NCI-H446 treated with DMSO at 0.1 percent for 48 hours (cell line): Measurements from ENCODE around the gene NSG1.

Experiments used
- DNase-seq: peaks from one replicate; lab custom pipeline; 2025; lab: John Stamatoyannopoulos, UW

NSG1 gene

GRCh38 chr4:4396628-4397440, 9.9 kb downstream of the NSG1 start:
- no peak for DNase-seq

- DNase-seq, result no peak
Measured at GRCh38 chr4:4397441-4397819, 10.5 kb downstream of the NSG1 start.

GRCh38 chr4:4398430-4398829, 11.5 kb downstream of the NSG1 start:
- no peak for DNase-seq

GRCh38 chr4:4401036-4401435, 14.1 kb downstream of the NSG1 start:
- DNase-seq, result no peak

- DNase-seq, result no peak
Measured at GRCh38 chr4:4402966-4403365, 16.1 kb downstream of the NSG1 start.

- DNase-seq, result no peak
Measured at GRCh38 chr4:4405358-4405962, 18.6 kb downstream of the NSG1 start.

- no peak for DNase-seq
Measured at GRCh38 chr4:4406455-4407298, 19.8 kb downstream of the NSG1 start.

- no peak for DNase-seq
Measured at GRCh38 chr4:4407299-4408131, 20.6 kb downstream of the NSG1 start.

- no peak for DNase-seq
Measured at GRCh38 chr4:4408132-4408523, 21.2 kb downstream of the NSG1 start.

- no peak for DNase-seq
Measured at GRCh38 chr4:4408576-4409335, 21.9 kb downstream of the NSG1 start.

- no peak for DNase-seq
Measured at GRCh38 chr4:4409416-4410115, 22.7 kb downstream of the NSG1 start.

GRCh38 chr4:4410271-4410670, 23.4 kb downstream of the NSG1 start:
- no peak for DNase-seq

- no peak for DNase-seq
Measured at GRCh38 chr4:4411906-4412305, 25.0 kb downstream of the NSG1 start.

GRCh38 chr4:4412641-4413372, 25.9 kb downstream of the NSG1 start:
- DNase-seq, result no peak

- DNase-seq, result no peak
Measured at GRCh38 chr4:4413373-4413725, 26.4 kb downstream of the NSG1 start.

GRCh38 chr4:4413806-4414205, 26.9 kb downstream of the NSG1 start:
- no peak for DNase-seq

GRCh38 chr4:4415107-4415805, 28.4 kb downstream of the NSG1 start:
- no peak for DNase-seq

GRCh38 chr4:4415806-4416805, 29.2 kb downstream of the NSG1 start:
- DNase-seq, result no peak
